Thyroid gland (tissue), 4 donors: ENCODE results near the gene XRCC4. TPM values are rescaled to one million over a fixed set of nuclear protein-coding genes. Genes with fewer than 3 reads are reported as not detected.

Source experiments
- DNase-seq, 2 donors: peaks; one replicate each; pipeline ENCODE4 v3.0.0-alpha.2; 2019
- H3K27ac ChIP-seq, 3 donors: fragments of 200-600 bp; sonication (generic); 1 replicate in 2 of 3; 2 replicates in 1 of 3; pipeline ENCODE4 v1.5.1; 2016 to 2019; ENCODE audit warnings: mild to moderate bottlenecking in 1 of 3, moderate library complexity in 1 of 3
- H3K27me3 ChIP-seq: fragments of 200-600 bp; sonication (generic); one replicate; pipeline ENCODE4 v1.5.1; 2019
- H3K36me3 ChIP-seq, 2 donors: fragments of 200-600 bp; sonication (generic); one replicate each; pipeline ENCODE4 v1.5.1; 2016 to 2019
- H3K4me1 ChIP-seq, 2 donors: fragments of 200-600 bp; sonication (generic); one replicate each; pipeline ENCODE4 v1.5.1; 2017 to 2019
- H3K4me3 ChIP-seq, 3 donors: fragments of 200-600 bp; sonication (generic); replicated peaks in 1 of 3; 1 replicate in 2 of 3; 2 replicates in 1 of 3; pipeline ENCODE4 v1.5.1; 2016; ENCODE audit warnings: mild to moderate bottlenecking in 1 of 3
- H3K9me3 ChIP-seq: fragments of 200-600 bp; sonication (generic); one replicate; pipeline ENCODE4 v1.5.1; 2017
- CTCF ChIP-seq, 6 experiments: fragments of 200-600 bp in 3 of 6; fragments of 450-650 bp in 3 of 6; sonication (generic) in 3 of 6; IDR thresholded peaks; one replicate each; pipeline ENCODE4 v1.5.1; 2016 to 2019; ENCODE audit warnings: antibody characterized with exemption in 6 of 6, mild to moderate bottlenecking in 2 of 6, inconsistent platforms in 1 of 6, moderate library complexity in 1 of 6
- POLR2A ChIP-seq, 2 donors: fragments of 450-650 bp; IDR thresholded peaks; one replicate each; pipeline ENCODE4 v1.6.1; 2017; ENCODE audit warnings: antibody characterized with exemption in 2 of 2, mild to moderate bottlenecking in 2 of 2, moderate library complexity in 1 of 2
- WGBS, 2 donors: methylation state at CpG; one replicate each; pipeline ENCODE4 v1.1.5; 2017; 5-methylcytosine and 5-hydroxymethylcytosine counted together
- intact Hi-C: fragments of 100-400 bp; cut with DNase I; formaldehyde crosslinking; loops from one replicate; pipeline ENCODE4 v1.15.1; 2023
- total RNA-seq, 4 donors: library from RNA; depleted of rRNA; stranded (reverse); fragments of >200 nt; gene quantifications; one replicate each; pipeline ENCODE4 v1.2.3, GENCODE V29; 2016

Gene XRCC4
- total RNA-seq, 4 donors from 2014 or later: 6.7 to 11.6 (median 9.1) TPM

- H3K27me3 ChIP-seq: no peaks in the 10 kb centered on the region
- H3K9me3 ChIP-seq: no peaks in the 10 kb centered on the region
- no peaks in the 10 kb centered on the region for H3K36me3 ChIP-seq
- H3K27ac ChIP-seq: no peak overlapping the region
- intact Hi-C loops: no loop called here
- DNase-seq: no peak
- no peaks in the 10 kb centered on the region for H3K4me1 ChIP-seq
- TF ChIP-seq POLR2A (IDR thresholded peaks at IDR 0.05) (no peak), CTCF (IDR thresholded peaks at IDR 0.05) (no peak)
- 98% methylated on average over 2 of the region's 2 CpGs for WGBS, 2 donors
- H3K4me3 ChIP-seq: no peak overlapping the region
Measured at GRCh38 chr5:83177803-83178202, 100.5 kb downstream of the XRCC4 start.

- H3K27ac ChIP-seq: no peak overlapping the region
- no peaks in the 10 kb centered on the region for H3K27me3 ChIP-seq
- DNase-seq: no peak
- no peaks in the 10 kb centered on the region for H3K9me3 ChIP-seq
- no peak for TF ChIP-seq POLR2A (IDR thresholded peaks at IDR 0.05)
- TF ChIP-seq CTCF (IDR thresholded peaks at IDR 0.05): no peak
- H3K36me3 ChIP-seq: no peaks in the 10 kb centered on the region
- intact Hi-C loops: no loop called here
- H3K4me1 ChIP-seq: no peaks in the 10 kb centered on the region
- H3K4me3 ChIP-seq: no peak overlapping the region
Measured at GRCh38 chr5:83179966-83180365, 102.6 kb downstream of the XRCC4 start.

- Histone ChIP-seq H3K9me3 (no peaks in the 10 kb centered on the region), H3K4me3 (no peak overlapping the region), H3K36me3 (no peaks in the 10 kb centered on the region), H3K27me3 (no peaks in the 10 kb centered on the region), H3K27ac (no peak overlapping the region), H3K4me1 (no peaks in the 10 kb centered on the region)
- WGBS, 2 donors: 72 to 90% methylated on average over 3 of the region's 3 CpGs
- TF ChIP-seq POLR2A (IDR thresholded peaks at IDR 0.05) (no peak), CTCF (IDR thresholded peaks at IDR 0.05) (no peak)
- intact Hi-C loops: no loop called here
- DNase-seq: no peak
Measured at GRCh38 chr5:83184534-83184933, 107.2 kb downstream of the XRCC4 start.

- H3K9me3 ChIP-seq: no peaks in the 10 kb centered on the region
- intact Hi-C loops: no loop called here
- no peaks in the 10 kb centered on the region for H3K27me3 ChIP-seq
- TF ChIP-seq CTCF (IDR thresholded peaks at IDR 0.05) (no peak), POLR2A (IDR thresholded peaks at IDR 0.05) (no peak)
- no peaks in the 10 kb centered on the region for H3K36me3 ChIP-seq
- no peak overlapping the region for H3K27ac ChIP-seq
- H3K4me1 ChIP-seq: no peaks in the 10 kb centered on the region
- H3K4me3 ChIP-seq: no peak overlapping the region
- 87% methylated on average over 5 of the region's 5 CpGs for WGBS, 2 donors
- DNase-seq: no peak
Measured at GRCh38 chr5:83192947-83193346, 115.6 kb downstream of the XRCC4 start.

- 85 to 89% methylated on average over 2 of the region's 2 CpGs for WGBS, 2 donors
Measured at GRCh38 chr5:83197326-83197967, 120.1 kb downstream of the XRCC4 start.

More at GRCh38 chr5:83197326-83197967, 120.1 kb downstream of the XRCC4 start:
- Histone ChIP-seq H3K27ac (no peak overlapping the region), H3K9me3 (no peaks in the 10 kb centered on the region), H3K27me3 (no peaks in the 10 kb centered on the region), H3K36me3 (no peaks in the 10 kb centered on the region), H3K4me3 (no peak overlapping the region), H3K4me1 (no peaks in the 10 kb centered on the region)
- no peak for DNase-seq
- TF ChIP-seq POLR2A (IDR thresholded peaks at IDR 0.05): no peak
- no peak for TF ChIP-seq CTCF (IDR thresholded peaks at IDR 0.05)
- intact Hi-C loops: no loop called here
